Measurements from ENCODE around the gene SVIL.

- TF ChIP-seq EZH2 (IDR thresholded peaks at IDR 0.05; ENCODE audit: insufficient read depth, poor library complexity, severe bottlenecking) (no peak), EZH2phosphoT487 (IDR thresholded peaks at IDR 0.05; ENCODE audit: insufficient read depth, low read depth) (no peak)
These were observed 87.9 kb downstream of the SVIL start for GRCh38 chr10:29546773-29547313.

Data from GM23248 (cell line).